Rectal smooth muscle tissue (tissue), 1 donor: ENCODE results near the gene DMRTC1.
"Not testable (repeated sequence)": the region's sequence is repeated elsewhere in the genome, so short reads cannot be mapped to it uniquely, and the experiment has no call there.

Source experiments
- H3K27ac ChIP-seq: one replicate; pipeline ENCODE4 v1.7.0; 2013; ENCODE audit warnings: low read depth, low read length, inconsistent platforms
- H3K27me3 ChIP-seq: one replicate; pipeline ENCODE4 v1.7.0; 2013; ENCODE audit warnings: low read length; ENCODE audit not compliant: control insufficient read depth, insufficient read depth
- H3K36me3 ChIP-seq: one replicate; pipeline ENCODE4 v1.7.0; 2013; ENCODE audit warnings: low read length; ENCODE audit not compliant: control insufficient read depth, insufficient read depth
- H3K4me1 ChIP-seq: one replicate; pipeline ENCODE4 v1.7.0; 2013; ENCODE audit warnings: low read length; ENCODE audit not compliant: control insufficient read depth, insufficient read depth
- H3K4me3 ChIP-seq: one replicate; pipeline ENCODE4 v1.7.0; 2013; ENCODE audit warnings: low read length
- H3K9ac ChIP-seq: one replicate; pipeline ENCODE4 v1.7.0; 2013; ENCODE audit warnings: low read length

Gene DMRTC1

DNA sequence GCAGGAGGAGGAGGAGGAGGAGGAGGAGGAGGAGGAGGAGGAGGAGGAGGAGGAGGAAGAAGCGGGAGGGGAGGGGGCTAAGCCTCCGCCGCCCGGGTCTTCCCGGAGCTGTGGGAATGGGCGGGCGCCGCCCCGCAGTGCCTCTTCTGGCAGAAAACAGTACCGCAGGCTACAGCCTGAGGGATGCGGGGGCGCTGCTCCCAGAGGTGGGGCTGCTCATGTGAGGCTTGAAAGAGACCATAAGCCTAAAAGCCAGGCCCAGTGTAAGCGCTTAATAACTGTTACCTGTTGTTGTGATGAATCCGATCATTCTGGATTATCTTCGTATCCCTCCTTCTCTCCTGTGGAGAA lies at the start of gene DMRTC1:
Gene DMRTC1 (minus strand): TSS at position 19 of the 351 bp plus-strand sequence. CDS start 68,143 bp downstream, outside the sequence.
- H3K27me3 ChIP-seq, H3K4me3 ChIP-seq, H3K36me3 ChIP-seq, H3K27ac ChIP-seq, H3K4me1 ChIP-seq, H3K9ac ChIP-seq: not testable (repeated sequence)

- H3K4me3 ChIP-seq, H3K36me3 ChIP-seq, H3K27ac ChIP-seq, H3K4me1 ChIP-seq, H3K9ac ChIP-seq, H3K27me3 ChIP-seq: not testable (repeated sequence)
Measured at GRCh38 chrX:72980894-72981469, 37.3 kb upstream of the DMRTC1 start.

GRCh38 chrX:72974885-72975284 lies 31.2 kb upstream of the DMRTC1 start:
- not testable (repeated sequence) for H3K27me3 ChIP-seq, H3K36me3 ChIP-seq, H3K4me3 ChIP-seq, H3K9ac ChIP-seq, H3K4me1 ChIP-seq, H3K27ac ChIP-seq

DNA sequence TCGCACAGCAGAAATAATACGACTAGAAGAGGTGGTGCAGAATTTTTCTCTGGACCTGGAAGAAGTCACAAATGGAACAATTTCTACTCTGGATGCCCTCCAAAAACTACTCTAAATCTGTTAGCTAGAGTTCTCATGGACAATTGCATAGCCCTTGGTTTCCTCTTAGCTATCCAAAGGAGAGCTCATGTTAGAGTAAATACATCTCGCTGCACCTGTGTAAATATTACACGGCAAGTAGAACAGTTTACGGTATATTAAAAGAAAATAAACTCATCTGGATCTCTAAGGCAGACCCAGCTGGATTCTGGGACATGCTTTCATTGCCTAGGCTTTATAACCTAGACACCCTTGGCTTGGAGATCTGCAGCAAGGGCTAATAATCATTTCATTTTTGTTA lies 28.2 kb upstream of the DMRTC1 start:
- H3K36me3 ChIP-seq, H3K9ac ChIP-seq, H3K4me3 ChIP-seq, H3K27me3 ChIP-seq, H3K27ac ChIP-seq, H3K4me1 ChIP-seq: not testable (repeated sequence)

DNA sequence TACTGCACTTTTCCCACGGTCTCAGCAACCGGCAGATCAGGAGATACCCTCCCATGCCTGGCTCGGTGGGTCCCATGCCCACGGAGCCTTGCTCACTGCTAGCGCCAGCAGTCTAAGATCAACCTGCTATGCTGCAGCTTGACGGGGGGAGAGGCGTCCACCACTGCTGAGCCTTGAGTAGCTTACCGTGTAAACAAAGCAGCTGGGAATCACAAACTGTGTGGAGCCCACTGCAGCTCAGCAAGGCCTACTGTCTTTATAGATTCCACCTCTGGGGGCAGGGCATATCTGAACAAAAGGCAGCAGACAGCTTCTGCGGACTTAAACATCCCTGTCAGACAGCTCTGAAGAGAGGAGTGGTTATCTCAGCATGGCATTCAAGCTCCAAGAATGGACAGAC lies 16.3 kb upstream of the DMRTC1 start:
- not testable (repeated sequence) for H3K4me3 ChIP-seq, H3K27me3 ChIP-seq, H3K9ac ChIP-seq

DNA sequence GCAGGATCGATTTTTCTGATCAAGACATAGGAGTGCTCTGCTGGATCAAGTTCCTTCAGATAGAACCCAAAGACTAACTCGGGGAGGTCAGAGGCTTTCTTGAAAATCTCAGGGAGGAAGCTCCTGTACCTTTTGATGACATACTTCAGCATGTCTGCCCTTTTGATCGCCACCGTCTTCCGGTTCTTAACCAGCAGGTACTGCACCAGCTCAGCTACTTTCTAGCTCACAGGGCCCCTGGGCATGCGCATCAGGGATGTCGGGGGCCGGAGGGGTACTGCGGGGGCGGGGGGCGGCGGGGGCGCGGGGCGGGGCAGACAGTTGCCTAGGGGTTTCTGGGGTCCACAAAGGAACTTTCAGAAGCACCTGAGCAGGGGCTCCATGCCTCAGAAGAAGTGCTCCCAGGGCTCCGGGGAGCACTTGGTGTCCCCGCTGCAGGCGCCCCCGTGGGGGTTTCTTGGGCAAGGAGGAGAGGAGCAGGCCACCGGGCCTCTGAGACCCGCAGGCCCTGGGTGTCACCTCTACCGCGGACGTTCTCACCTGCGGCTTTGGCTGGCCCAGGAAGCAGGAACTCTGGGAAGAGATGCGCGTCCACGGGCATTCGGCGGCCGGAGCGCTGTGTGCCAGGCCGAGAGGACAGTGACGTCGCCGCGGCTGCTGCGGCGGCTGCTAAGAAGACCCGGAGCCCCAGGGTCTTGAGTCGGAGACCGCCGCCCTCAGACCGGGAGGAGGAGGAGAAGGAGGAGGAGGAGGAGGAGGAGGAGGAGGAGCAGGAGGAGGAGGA lies 410 bp downstream of the DMRTC1 start:
- not testable (repeated sequence) for H3K27ac ChIP-seq, H3K36me3 ChIP-seq, H3K4me1 ChIP-seq, H3K9ac ChIP-seq, H3K27me3 ChIP-seq, H3K4me3 ChIP-seq

More for the DNA sequence above, 16.3 kb upstream of the DMRTC1 start:
- H3K27ac ChIP-seq, H3K36me3 ChIP-seq, H3K4me1 ChIP-seq: not testable (repeated sequence)

DNA sequence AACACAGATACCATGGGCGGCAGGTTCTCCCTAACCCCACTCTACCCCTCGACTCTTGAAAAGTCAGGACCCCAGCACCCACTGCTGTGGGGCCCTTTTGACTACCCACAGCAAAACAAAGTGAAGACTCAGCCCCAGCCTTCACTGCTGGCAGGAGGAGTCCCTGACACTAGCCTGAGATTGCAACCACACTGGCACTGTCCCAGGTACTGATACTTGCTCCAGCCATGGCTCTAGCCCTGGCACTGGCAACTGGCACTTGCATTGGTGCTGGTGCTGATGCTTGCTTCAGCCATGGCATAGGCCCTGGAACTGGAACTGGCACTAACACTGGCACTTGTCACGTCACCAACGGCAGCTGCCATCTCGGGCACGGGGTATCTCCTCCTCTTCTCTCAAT lies 1.4 kb downstream of the DMRTC1 start:
- not testable (repeated sequence) for H3K9ac ChIP-seq

GRCh38 chrX:72937906-72938305 lies 5.7 kb downstream of the DMRTC1 start, which contains the start of gene FAM236A:
Gene FAM236A (plus strand): TSS chrX:72938206. CDS start chrX:72938263, 57 bp downstream.
- H3K27me3 ChIP-seq, H3K27ac ChIP-seq, H3K36me3 ChIP-seq, H3K4me1 ChIP-seq, H3K4me3 ChIP-seq, H3K9ac ChIP-seq: not testable (repeated sequence)

More for the DNA sequence above, 1.4 kb downstream of the DMRTC1 start:
- not testable (repeated sequence) for H3K4me1 ChIP-seq, H3K4me3 ChIP-seq, H3K27ac ChIP-seq, H3K27me3 ChIP-seq, H3K36me3 ChIP-seq

DNA sequence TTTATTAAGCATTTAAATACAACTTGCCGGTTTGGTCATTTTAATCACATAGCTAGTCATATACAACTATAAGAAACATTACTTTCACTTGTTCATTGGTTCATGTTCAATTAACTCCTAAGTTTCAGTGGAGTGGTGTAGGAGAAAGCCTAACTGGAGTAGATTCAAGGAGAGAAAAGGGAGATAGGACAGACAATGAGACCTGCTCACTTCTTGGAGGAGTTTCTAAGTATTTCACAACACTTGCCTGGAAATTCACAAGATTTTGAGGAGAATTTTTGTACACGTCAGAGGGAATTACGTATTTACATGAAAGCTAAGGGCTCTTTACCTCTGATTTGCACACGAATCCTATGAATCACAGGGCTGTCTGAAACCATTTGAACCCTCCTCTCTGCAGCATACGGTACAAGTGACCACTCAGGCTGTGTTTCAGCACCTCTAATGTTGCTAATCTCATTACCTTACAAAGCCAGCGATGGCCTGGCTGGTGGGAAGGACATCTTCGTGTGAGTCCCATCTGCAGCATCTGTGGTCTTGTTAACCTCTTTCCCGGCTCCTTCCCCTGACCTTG lies 6.7 kb downstream of the DMRTC1 start:
- H3K27me3 ChIP-seq, H3K4me1 ChIP-seq, H3K36me3 ChIP-seq, H3K9ac ChIP-seq, H3K27ac ChIP-seq, H3K4me3 ChIP-seq: not testable (repeated sequence)

GRCh38 chrX:72936455-72936854 lies 7.2 kb downstream of the DMRTC1 start:
- not testable (repeated sequence) for H3K27me3 ChIP-seq, H3K27ac ChIP-seq, H3K9ac ChIP-seq, H3K4me1 ChIP-seq, H3K4me3 ChIP-seq, H3K36me3 ChIP-seq

DNA sequence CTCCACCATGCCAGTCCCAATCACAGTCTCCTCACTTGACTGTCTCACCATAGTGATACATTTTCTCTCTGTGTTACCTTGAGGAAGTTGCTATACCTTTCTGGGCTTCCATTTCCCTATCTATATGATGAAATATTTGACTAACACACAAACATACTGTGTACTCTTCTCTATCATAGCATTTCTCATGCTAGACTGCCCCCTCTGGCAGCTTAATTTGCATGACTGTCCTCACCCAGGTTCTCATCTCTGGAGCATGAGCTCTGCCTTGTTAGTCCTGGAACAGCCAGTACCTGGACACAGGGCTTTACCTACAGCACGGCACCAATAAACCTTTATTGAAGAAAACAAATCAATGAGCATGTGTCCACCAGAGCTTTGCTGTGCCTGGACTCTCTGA lies 11.4 kb downstream of the DMRTC1 start:
- not testable (repeated sequence) for H3K27me3 ChIP-seq, H3K27ac ChIP-seq, H3K4me1 ChIP-seq, H3K4me3 ChIP-seq, H3K36me3 ChIP-seq, H3K9ac ChIP-seq

DNA sequence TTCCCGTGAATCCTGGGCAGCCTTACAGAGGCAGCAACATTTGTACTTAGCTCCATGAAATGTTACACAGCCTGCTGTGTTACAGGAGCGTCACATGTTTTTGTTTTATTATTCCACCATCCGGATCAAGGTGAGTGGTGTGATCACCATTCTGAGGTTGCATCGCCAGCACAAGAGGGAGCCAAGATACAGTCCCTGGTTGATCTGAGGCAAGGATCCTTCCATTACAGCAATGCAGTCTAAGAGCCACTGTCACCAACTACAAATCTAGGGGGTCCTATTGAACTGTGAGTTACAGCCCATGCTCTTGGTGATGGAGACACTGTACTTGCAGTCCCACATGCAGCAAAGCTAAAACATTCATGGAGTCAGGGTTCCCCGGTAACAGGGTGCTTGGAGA lies 27.5 kb downstream of the DMRTC1 start:
- H3K27me3 ChIP-seq, H3K4me1 ChIP-seq, H3K36me3 ChIP-seq, H3K4me3 ChIP-seq, H3K9ac ChIP-seq, H3K27ac ChIP-seq: not testable (repeated sequence)

- H3K27me3 ChIP-seq, H3K27ac ChIP-seq, H3K9ac ChIP-seq, H3K36me3 ChIP-seq, H3K4me3 ChIP-seq, H3K4me1 ChIP-seq: not testable (repeated sequence)
Measured at GRCh38 chrX:72912315-72912714, 31.3 kb downstream of the DMRTC1 start, which contains the start of gene FAM236C. Gene FAM236C (plus strand): TSS chrX:72912615. CDS start chrX:72912715, 100 bp downstream.
